ENCODE measurements around the gene NPAS2.
A peak's percentile ranks its signal among the peaks of the same experiment; 100 is the strongest.

DNA sequence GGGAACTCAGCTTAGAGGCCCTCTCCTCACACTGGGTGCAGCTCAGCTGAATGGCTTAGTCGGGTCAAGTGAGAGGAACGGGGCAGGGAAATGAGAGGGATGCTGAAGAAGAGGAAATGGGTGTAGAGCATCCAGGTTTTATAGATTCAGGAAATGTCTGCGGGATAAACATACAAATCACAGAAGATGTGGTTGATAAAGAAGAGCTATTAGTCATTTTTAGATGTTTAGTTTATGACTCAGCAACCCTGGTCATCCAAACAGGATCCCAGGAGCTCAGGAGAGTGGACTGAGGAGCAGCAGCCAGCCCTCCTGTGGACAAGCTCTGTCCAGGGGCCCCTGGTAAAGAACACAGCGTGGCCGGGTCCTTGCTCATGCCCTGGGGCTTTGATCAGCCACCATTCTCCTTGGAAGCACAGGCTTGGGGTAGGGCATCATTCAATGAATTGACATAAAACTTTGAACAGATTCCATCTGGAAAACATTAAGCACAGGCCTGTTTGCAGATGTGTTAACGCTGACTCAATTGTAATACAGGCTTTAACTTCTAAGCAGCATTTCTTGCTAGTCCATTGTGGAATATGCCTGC, 83.0 kb downstream of the NPAS2 start:
- TF ChIP-seq, protein P1, sequence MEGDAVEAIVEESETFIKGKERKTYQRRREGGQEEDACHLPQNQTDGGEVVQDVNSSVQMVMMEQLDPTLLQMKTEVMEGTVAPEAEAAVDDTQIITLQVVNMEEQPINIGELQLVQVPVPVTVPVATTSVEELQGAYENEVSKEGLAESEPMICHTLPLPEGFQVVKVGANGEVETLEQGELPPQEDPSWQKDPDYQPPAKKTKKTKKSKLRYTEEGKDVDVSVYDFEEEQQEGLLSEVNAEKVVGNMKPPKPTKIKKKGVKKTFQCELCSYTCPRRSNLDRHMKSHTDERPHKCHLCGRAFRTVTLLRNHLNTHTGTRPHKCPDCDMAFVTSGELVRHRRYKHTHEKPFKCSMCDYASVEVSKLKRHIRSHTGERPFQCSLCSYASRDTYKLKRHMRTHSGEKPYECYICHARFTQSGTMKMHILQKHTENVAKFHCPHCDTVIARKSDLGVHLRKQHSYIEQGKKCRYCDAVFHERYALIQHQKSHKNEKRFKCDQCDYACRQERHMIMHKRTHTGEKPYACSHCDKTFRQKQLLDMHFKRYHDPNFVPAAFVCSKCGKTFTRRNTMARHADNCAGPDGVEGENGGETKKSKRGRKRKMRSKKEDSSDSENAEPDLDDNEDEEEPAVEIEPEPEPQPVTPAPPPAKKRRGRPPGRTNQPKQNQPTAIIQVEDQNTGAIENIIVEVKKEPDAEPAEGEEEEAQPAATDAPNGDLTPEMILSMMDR (IDR thresholded peaks at IDR 0.05 in 2 of 3, conservative IDR thresholded peaks at IDR 0.05 in 1 of 3; ENCODE audit: borderline replicate concordance in 1 of 3, insufficient read depth in 1 of 3, low read depth in 2 of 3, low read length in 2 of 3), result 0 out of 6 replicates have a peak, but pooled peaks of 1 of the 3 experiments have one; percentile 14
- TF ChIP-seq ELF1 (IDR thresholded peaks at IDR 0.05; ENCODE audit: borderline replicate concordance, low read depth) (no peak; the same call in 1 of the 2 replicates), POLR2A (IDR thresholded peaks at IDR 0.05; ENCODE audit: borderline replicate concordance, extremely low read depth, insufficient read depth, insufficient read length) (no peak)

Data from HCT116 (cell line).